HL-60 (cell line): Measurements from ENCODE around the gene ZFHX3.

Experiments
- DNase-seq, 2 experiments: peaks; one replicate each; pipeline ENCODE4 v3.0.0-alpha.2; 2010 to 2020; ENCODE audit warnings: low read depth in 1 of 2, low spot score in 1 of 2
- H3K27ac ChIP-seq: fragments of 250-450 bp; sonication (Bioruptor Pico); replicated peaks from 2 replicates; pipeline ENCODE4 v1.5.1; 2020; ENCODE audit warnings: mild to moderate bottlenecking, moderate library complexity
- H3K27me3 ChIP-seq: fragments of 250-450 bp; sonication (Bioruptor Pico); 2 replicates; pipeline ENCODE4 v1.5.1; 2021; ENCODE audit warnings: mild to moderate bottlenecking, moderate library complexity; ENCODE audit not compliant: insufficient read depth, poor library complexity, severe bottlenecking
- H3K4me3 ChIP-seq: replicated peaks from 2 replicates; pipeline ENCODE4 v1.5.1; 2011; ENCODE audit warnings: mild to moderate bottlenecking, control low read depth, low read length; ENCODE audit not compliant: insufficient read depth
- CTCF ChIP-seq: IDR thresholded peaks from one replicate; pipeline ENCODE4 v1.5.1; 2011; ENCODE audit warnings: low read length, control low read depth, inconsistent platforms; ENCODE audit not compliant: insufficient read depth
- GABPA ChIP-seq: IDR thresholded peaks from 2 replicates; pipeline ENCODE4 v1.6.1; 2012; ENCODE audit warnings: low read depth
- POLR2AphosphoS5 ChIP-seq: IDR thresholded peaks from 2 replicates; pipeline ENCODE4 v1.6.1; 2012; ENCODE audit warnings: low read depth
- REST ChIP-seq: IDR thresholded peaks from 2 replicates; pipeline ENCODE4 v1.6.1; 2012; ENCODE audit warnings: low read depth; ENCODE audit not compliant: insufficient replicate concordance
- SPI1 ChIP-seq: IDR thresholded peaks from 2 replicates; pipeline ENCODE4 v1.6.1; 2012; ENCODE audit warnings: low read depth, mild to moderate bottlenecking, borderline replicate concordance

The ZFHX3 gene

GRCh38 chr16:72944757-72945485 lies 103.0 kb downstream of the ZFHX3 start:
- H3K27ac ChIP-seq = no peak overlapping the region
- DNase-seq = no peak
- no peak for TF ChIP-seq POLR2AphosphoS5
- no peak for TF ChIP-seq REST
- TF ChIP-seq CTCF = no peak
- no peak for TF ChIP-seq GABPA
- TF ChIP-seq SPI1 = no peak

GRCh38 chr16:72942021-72942420 lies 105.9 kb downstream of the ZFHX3 start:
- no peak overlapping the region for H3K4me3 ChIP-seq

More at GRCh38 chr16:72944757-72945485, 103.0 kb downstream of the ZFHX3 start:
- no peak overlapping the region for H3K4me3 ChIP-seq
- no peaks in the 10 kb centered on the region for H3K27me3 ChIP-seq

GRCh38 chr16:72940886-72941285 lies 107.0 kb downstream of the ZFHX3 start:
- no peak overlapping the region for H3K27ac ChIP-seq
- no peak for TF ChIP-seq REST
- TF ChIP-seq SPI1 = no peak
- no peak for TF ChIP-seq GABPA
- no peak for TF ChIP-seq CTCF
- TF ChIP-seq POLR2AphosphoS5 = no peak
- H3K27me3 ChIP-seq = no peaks in the 10 kb centered on the region
- no peak for DNase-seq
- H3K4me3 ChIP-seq = no peak overlapping the region

More at GRCh38 chr16:72942021-72942420, 105.9 kb downstream of the ZFHX3 start:
- no peaks in the 10 kb centered on the region for H3K27me3 ChIP-seq
- no peak for DNase-seq
- no peak for TF ChIP-seq REST
- no peak overlapping the region for H3K27ac ChIP-seq
